ENCODE data around the gene CTSZ. TPM values are rescaled to one million over a fixed set of nuclear protein-coding genes. Genes with fewer than 3 reads are reported as not detected.

The CTSZ gene
- total and polyA plus RNA-seq, 2 of the 8 experiments (the other 6 are each of a cell fraction or from before 2014, with no cell fraction given): 32.8 to 34.0 TPM

GRCh38 chr20:59016795-59017492 is 9.9 kb upstream of the CTSZ start:
- Histone ChIP-seq H3K27ac (ENCODE audit: low read depth, low read length) (no peak overlapping the region), H3K14ac (ENCODE audit: insufficient read length) (no peak overlapping the region), H2AFZ (ENCODE audit: low read length) (no peak overlapping the region), H3K4me1 (replicated peaks in 1 of 4; ENCODE audit: control insufficient read depth in 3 of 4, insufficient read depth in 4 of 4, low read length in 3 of 4) (no peaks in the 10 kb centered on the region), H2BK15ac (ENCODE audit: low read length) (no peak overlapping the region), H3K79me2 (ENCODE audit: control insufficient read depth in 1 of 2, insufficient read depth in 2 of 2, low read length in 2 of 2) (no peaks in the 10 kb centered on the region), H2BK12ac (ENCODE audit: low read depth, low read length) (no peak overlapping the region), H4K5ac (ENCODE audit: insufficient read length, low read depth, low read length) (no peak overlapping the region), H3K23ac (ENCODE audit: insufficient read length) (no peak overlapping the region), H4K91ac (replicated peaks; ENCODE audit: insufficient read length, low read length) (no peak overlapping the region), H2AK5ac (ENCODE audit: low read depth, low read length) (no peak overlapping the region), H3K4me3 (ENCODE audit: extremely low read depth in 1 of 4, insufficient read depth in 2 of 4, low read depth in 3 of 4, low read length in 4 of 4) (no peak overlapping the region), H3K9ac (replicated peaks in 1 of 4; ENCODE audit: extremely low read depth in 1 of 4, low read depth in 3 of 4, low read length in 3 of 4) (no peak overlapping the region), H3K27me3 (replicated peaks in 1 of 4; ENCODE audit: control insufficient read depth in 3 of 4, extremely low read depth in 1 of 4, insufficient read depth in 3 of 4, low read length in 3 of 4) (no peaks in the 10 kb centered on the region; a peak in 3 of 7 replicates), H3K4ac (replicated peaks; ENCODE audit: insufficient read length, low read depth, low read length) (no peak overlapping the region), H3K18ac (ENCODE audit: extremely low read depth, low read length) (no peak overlapping the region), H3K79me1 (ENCODE audit: low read depth, low read length) (no peaks in the 10 kb centered on the region), H4K8ac (ENCODE audit: extremely low read depth, insufficient read depth, low read length) (no peak overlapping the region), H4K20me1 (replicated peaks in 1 of 2; ENCODE audit: control insufficient read depth in 1 of 2, insufficient read depth in 2 of 2, low read length in 2 of 2) (no peaks in the 10 kb centered on the region), H3K36me3 (ENCODE audit: control insufficient read depth in 2 of 4, insufficient read depth in 4 of 4, low read length in 3 of 4) (no peaks in the 10 kb centered on the region), H3K4me2 (ENCODE audit: insufficient read depth in 1 of 2, low read depth in 2 of 2, low read length in 2 of 2) (no peak overlapping the region), H2BK5ac (ENCODE audit: low read depth, low read length) (no peak overlapping the region), H3K56ac (replicated peaks; ENCODE audit: insufficient read length, low read depth, low read length) (no peak overlapping the region), H2BK120ac (replicated peaks; ENCODE audit: low read depth, low read length) (no peak overlapping the region), H2BK20ac (ENCODE audit: low read length) (no peak overlapping the region), H3K9me3 (ENCODE audit: insufficient read depth in 2 of 2, low read depth in 1 of 2, low read length in 1 of 2) (no peaks in the 10 kb centered on the region), H3K23me2 (ENCODE audit: low read depth, low read length) (no peaks in the 10 kb centered on the region)
- FAIRE-seq (no peak), DNase-seq (ENCODE audit: low read depth in 1 of 2, low spot score in 2 of 2) (no peak)
- ChIA-PET POLR2A (ENCODE audit: partially characterized antibody) (interaction anchor here (1.0 to 1.7 kb wide), 2 partner anchors 15 to 36 kb away, joined by 3 to 7 read pairs; partner anchors contain the start of genes ATP5F1E and NELFCD), CTCF (ENCODE audit: partially characterized antibody) (interaction anchor here (0.9 to 2.6 kb wide), 4 partner anchors 20 to 368 kb away, joined by 3 to 9 read pairs (median 4); no protein-coding TSS in a partner anchor)
- 81% methylated on average over 4 of the region's 4 CpGs; no CpG with 5 or more reads in 1 of the 2 experiments for whole genome bisulfite sequencing, 2 experiments (ENCODE audit: extremely low coverage in 1 of 2, insufficient coverage in 1 of 2, insufficient read length in 1 of 2, insufficient replicate concordance in 2 of 2, low coverage in 1 of 2, low lambda C conversion rate in 2 of 2, missing lambda C conversion rate in 1 of 2)
- TF ChIP-seq TAF7 (optimal IDR thresholded peaks at IDR 0.05; ENCODE audit: borderline replicate concordance, low read depth, low read length) (no peak), CREB1 (IDR thresholded peaks at IDR 0.05) (no peak), USF2 (IDR thresholded peaks at IDR 0.05; ENCODE audit: low read length) (no peak), YY1 (IDR thresholded peaks at IDR 0.05; ENCODE audit: low read depth, low read length) (no peak), SUZ12 (IDR thresholded peaks at IDR 0.05; ENCODE audit: low read length) (no peak), NRF1 (IDR thresholded peaks at IDR 0.05; ENCODE audit: low read depth, low read length) (no peak), SAP30 (IDR thresholded peaks at IDR 0.05; ENCODE audit: insufficient read depth, insufficient replicate concordance, low read length) (no peak), BACH1 (IDR thresholded peaks at IDR 0.05; ENCODE audit: low read length) (no peak), POU5F1 (IDR thresholded peaks at IDR 0.05; ENCODE audit: low read depth, low read length) (no peak), KDM1A (IDR thresholded peaks at IDR 0.05; ENCODE audit: borderline replicate concordance, low read length) (no peak)

Data from H1 (cell line).